HG03354 (cell line): ENCODE results near the gene SPINK7.
"Not testable (repeated sequence)": the region's sequence is repeated elsewhere in the genome, so short reads cannot be mapped to it uniquely, and the experiment has no call there.

Source experiments
- ATAC-seq: cut with Tn5 transposase; IDR thresholded peaks from one replicate; pipeline ENCODE4 v1.9.1; 2021; ENCODE audit warnings: mild to moderate bottlenecking; ENCODE audit not compliant: unreplicated experiment, poor library complexity, severe bottlenecking

SPINK7 gene

DNA sequence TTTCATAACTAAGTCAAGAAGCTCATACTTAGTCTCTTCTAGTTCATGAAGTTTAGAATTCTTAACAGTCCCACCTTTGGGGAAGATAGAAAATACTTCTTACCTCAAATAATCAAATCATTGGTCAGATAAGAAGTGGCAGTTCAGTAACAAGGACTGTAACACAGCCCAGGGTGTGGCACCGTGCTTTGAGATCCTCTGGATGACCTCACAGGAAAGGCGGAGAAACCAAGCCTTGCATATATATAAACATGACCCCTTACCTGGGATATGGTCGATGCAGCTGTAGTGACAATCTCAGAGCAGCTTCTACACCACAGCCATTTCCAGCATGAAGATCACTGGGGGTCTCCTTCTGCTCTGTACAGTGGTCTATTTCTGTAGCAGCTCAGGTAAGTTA, at the start of gene SPINK7:
Gene SPINK7, plus strand, starts transcription at position 271 of the 400 bp plus-strand sequence. Its CDS starts 61 bp downstream, at position 332.
- ATAC-seq, result no peak

DNA sequence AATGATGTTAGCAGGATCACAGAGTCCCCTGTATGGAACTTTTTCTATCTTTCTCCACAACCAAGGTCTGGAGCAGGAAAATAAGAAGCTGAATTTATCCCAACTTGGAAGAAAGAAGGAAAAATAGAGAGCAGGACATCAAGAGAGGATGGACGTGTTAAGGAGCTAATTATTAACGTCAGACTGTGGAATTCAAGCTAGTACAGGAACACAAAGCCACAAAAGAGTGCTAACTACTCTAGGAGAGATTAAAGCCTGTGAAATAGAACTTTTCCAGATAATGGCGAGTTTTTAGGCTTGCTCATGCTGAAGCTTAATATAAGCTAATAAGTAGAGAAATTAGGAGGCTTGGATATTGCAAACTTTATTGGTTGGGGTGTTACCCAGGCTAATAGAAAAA, 44.3 kb upstream of the SPINK7 start:
- ATAC-seq, result no peak

DNA sequence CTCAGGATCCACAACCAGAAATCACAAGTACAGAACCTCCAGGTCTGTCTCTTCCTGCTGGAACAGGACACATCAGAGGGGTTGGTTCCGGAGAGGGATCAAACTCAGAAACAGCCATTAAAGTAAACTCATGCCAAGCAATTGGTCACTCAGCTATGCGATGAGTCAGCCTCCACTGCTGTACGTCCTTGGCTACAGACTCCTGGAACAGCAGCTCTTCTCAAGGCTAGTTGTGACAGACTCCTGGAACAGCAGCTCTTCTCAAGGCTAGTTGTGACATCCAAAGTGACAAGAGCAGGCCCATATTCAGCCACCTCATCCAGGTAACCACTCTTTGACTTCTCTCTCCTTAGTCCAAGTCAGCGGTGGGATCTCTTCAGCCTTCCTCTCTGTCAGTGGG, 43.7 kb upstream of the SPINK7 start, which contains the start of gene SPINK13:
Gene SPINK13, plus strand, starts transcription at position 229 of the 400 bp plus-strand sequence. CDS start 1,279 bp downstream, outside the sequence.
- no peak for ATAC-seq

DNA sequence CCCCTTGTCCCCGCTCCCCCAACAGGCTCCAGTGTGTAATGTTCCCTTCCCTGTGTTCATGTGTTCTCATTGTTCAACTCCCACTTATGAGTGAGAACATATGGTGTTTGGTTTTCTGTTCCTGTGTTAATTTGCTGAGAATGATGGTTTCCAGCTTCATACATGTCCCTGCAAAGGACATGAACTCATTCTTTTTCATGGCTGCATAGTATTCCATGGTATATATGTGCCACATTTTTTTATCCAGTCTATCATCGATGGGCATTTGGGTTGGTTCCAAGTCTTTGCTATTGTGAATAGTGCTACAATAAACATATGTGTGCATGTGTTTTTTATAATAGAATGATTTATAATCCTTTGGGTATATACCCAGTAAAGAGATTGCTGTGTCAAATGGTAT, 37.1 kb upstream of the SPINK7 start:
- ATAC-seq, result not testable (repeated sequence)

DNA sequence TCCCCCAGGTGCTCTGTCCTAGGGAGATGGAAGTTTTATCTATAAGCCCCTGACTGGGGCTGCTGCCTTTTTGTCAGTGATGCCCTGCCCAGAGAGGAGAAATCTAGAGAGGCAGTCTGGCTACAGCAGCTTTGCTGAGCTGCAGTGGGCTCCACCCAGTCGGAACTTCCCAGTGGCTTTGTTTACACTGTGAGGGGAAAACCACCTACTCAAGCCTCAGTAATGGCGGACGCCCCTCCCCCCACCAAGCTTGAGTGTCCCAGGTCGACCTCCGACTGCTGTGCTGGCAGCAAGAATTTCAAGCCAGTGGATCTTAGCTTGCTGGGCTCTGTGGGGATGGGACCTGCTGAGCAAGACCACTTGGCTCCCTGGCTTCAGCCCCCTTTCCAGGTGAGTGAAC, 31.3 kb upstream of the SPINK7 start:
- not testable (repeated sequence) for ATAC-seq

- ATAC-seq, result not testable (repeated sequence)
These were observed 30.9 kb upstream of the SPINK7 start for GRCh38 chr5:148281336-148281735.

GRCh38 chr5:148290271-148291195, 21.7 kb upstream of the SPINK7 start:
- no peak for ATAC-seq

- no peak for ATAC-seq
These were observed 14.5 kb upstream of the SPINK7 start for GRCh38 chr5:148297731-148298130.

DNA sequence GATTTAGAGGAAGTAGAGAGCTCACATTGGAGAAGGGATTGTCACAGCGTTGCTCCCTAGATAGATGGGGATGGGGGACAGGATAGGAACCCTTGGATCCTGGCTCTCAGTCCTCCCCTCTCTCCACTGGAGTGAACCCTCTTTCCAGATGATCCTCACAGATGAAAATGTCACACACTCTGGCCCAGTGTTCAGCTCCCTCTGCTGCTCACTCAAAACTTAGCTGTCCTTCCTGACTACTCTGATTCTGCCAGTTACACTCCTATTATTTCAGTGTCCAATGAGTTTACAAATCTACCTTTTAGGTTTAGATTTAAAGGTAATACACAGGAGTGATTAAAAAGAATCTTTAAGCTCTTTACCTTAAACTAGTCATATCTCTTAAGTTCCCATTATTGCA, 5.8 kb upstream of the SPINK7 start:
- no peak for ATAC-seq

- ATAC-seq, result no peak
These were observed 3.2 kb upstream of the SPINK7 start for GRCh38 chr5:148309019-148309418.

DNA sequence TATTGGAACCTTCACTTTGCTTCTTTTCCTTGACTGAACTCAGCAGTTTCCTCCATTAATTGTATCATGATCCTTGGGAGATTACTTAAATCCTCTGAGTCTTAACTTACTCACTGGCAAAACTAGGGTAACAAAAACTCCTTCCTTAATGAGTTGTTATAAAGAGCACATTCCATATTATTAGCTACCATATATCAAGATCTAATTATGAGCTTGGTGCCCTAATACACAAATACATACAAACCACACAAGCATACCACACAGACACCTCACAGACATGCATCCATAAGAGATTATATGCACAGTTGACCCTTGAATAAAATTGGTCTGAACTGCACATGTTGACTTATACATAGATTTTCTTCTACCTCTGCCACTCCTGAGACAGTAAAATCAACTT, 2.5 kb upstream of the SPINK7 start:
- no peak for ATAC-seq

DNA sequence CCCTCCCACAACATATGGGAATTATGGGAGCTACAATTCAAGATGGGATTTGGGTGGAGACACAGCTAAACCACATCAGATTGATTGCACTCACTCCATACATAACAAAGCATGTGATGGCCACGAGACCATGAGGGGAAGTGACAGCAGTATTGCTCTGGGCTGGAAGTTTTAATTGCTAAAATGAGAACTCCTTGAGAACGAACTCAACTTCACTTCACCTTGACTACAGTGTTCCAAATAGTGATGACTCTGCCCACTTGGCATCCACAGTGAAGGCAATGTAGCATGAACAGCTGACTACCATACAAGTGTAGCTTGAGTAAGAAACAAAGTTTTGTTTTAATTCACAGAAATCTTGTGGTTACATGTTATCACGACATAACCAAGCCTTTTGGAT, 739 bp upstream of the SPINK7 start:
- no peak for ATAC-seq

GRCh38 chr5:148314187-148314586, 2.0 kb downstream of the SPINK7 start:
- ATAC-seq, result no peak

GRCh38 chr5:148314731-148315130, 2.5 kb downstream of the SPINK7 start:
- no peak for ATAC-seq

GRCh38 chr5:148320011-148320963, 8.1 kb downstream of the SPINK7 start:
- not testable (repeated sequence) for ATAC-seq

- no peak for ATAC-seq
These were observed 21.1 kb downstream of the SPINK7 start for GRCh38 chr5:148333262-148333849.

DNA sequence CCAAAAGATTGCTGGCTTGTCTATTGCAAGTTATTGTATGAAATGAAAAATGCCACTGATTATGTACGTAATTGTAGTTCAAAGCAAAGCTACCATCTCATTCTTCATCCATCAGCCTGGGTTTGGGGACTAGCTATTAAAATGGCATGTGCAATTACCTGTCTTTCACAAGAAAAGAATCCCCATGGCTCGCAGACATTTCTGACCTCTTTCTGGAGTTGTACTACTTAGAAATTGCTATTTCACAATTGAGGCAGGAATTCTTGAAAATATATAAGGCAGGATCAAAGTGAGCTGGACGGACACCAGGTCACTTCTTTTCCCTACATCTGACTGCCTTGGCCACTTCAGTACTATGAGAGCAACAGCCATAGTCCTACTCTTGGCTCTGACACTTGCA, 23.0 kb downstream of the SPINK7 start, which contains the start of gene SPINK9:
Gene SPINK9, plus strand, starts transcription at position 301 of the 400 bp plus-strand sequence. Its CDS starts 55 bp downstream, at position 356.
- no peak for ATAC-seq

DNA sequence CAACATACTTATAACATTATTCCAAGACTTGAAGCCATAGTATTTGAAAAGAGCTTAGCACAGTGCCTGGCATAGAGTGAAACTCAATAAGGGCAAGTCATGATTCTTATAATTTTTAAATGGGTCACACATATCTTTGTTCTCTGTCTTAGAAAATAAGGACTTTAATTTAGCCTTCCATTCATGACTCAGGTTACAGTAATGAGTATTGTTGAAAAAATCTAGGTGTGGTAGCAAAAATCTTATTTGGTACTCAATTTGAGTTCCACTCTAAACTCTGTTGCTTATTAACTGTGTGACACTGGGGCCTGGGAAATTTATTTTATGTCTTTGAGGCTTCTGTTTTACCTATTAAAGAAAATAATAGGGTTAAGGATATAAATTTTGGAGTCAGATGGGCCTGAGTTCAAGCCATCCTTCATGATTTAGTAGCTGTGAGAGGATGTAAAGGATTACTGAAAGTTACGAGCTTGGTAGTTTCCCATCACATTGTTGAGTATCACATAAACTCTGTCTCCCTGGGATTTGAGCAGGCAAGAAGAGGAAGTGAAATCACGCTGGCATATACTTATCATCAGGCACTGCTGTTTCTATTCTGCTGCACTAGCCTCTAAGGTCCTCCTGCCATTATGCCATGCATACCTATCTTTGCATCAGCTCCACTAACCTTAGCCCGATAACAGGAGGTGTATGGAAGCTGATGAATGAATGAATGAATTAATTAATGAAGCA, 24.6 kb downstream of the SPINK7 start:
- peak; percentile 68 for ATAC-seq

DNA sequence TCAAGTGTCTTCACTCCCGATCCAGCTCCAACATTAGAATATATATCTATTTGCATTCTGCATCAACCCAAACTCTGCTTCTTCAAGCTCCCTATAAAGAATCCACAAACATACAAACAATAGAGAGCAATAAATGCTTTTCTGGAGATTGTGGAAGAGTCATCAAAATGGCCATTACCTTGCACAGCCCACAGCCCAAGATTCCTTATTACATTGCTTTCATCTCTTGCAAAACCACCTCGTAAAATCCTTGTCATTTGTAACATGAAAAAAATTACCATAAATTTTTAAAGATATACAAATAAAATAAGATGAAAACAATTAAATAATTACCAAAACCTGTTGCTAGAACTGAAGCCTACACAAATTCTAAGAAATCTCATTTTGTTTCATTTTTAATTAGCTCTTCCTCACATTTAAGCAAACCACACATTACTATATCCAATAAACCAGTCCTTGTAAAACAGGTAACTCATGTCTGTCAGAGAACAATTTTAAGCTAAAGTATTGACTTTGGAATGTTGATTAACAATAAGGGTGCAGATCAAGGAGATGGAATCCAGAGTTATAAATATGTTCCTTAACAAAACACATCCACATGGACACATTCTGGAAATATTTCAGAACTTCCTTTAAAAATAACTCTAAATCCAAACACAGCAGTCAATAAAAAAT, 30.3 kb downstream of the SPINK7 start:
- ATAC-seq, result no peak
